ENCODE measurements around the gene PLOD2.

PLOD2 gene

GRCh38 chr3:146166415-146166821 lies 5.4 kb upstream of the PLOD2 start:
- DNase-seq (ENCODE audit: low spot score), result peak; percentile 43

- DNase-seq (ENCODE audit: low spot score), result no peak
These were observed 4.9 kb upstream of the PLOD2 start for GRCh38 chr3:146165877-146166276.

- DNase-seq (ENCODE audit: low spot score), result peak; percentile 27
These were observed 4.2 kb upstream of the PLOD2 start for GRCh38 chr3:146164971-146165769.

GRCh38 chr3:146164506-146164905 lies 3.5 kb upstream of the PLOD2 start:
- no peak for DNase-seq (ENCODE audit: low spot score)

- DNase-seq (ENCODE audit: low spot score), result no peak
These were observed 3.1 kb upstream of the PLOD2 start for GRCh38 chr3:146164071-146164470.

GRCh38 chr3:146163584-146163983 lies 2.6 kb upstream of the PLOD2 start:
- peak; percentile 65 for DNase-seq (ENCODE audit: low spot score)

GRCh38 chr3:146162561-146162960 lies 1.6 kb upstream of the PLOD2 start:
- DNase-seq (ENCODE audit: low spot score), result no peak

- peak; percentile 31 for DNase-seq (ENCODE audit: low spot score)
These were observed 649 bp upstream of the PLOD2 start for GRCh38 chr3:146161663-146162002.

- peak; percentile 58 for DNase-seq (ENCODE audit: low spot score)
These were observed 542 bp downstream of the PLOD2 start for GRCh38 chr3:146160321-146160963.

- DNase-seq (ENCODE audit: low spot score), result no peak
These were observed 1.2 kb downstream of the PLOD2 start for GRCh38 chr3:146159616-146160320.

GRCh38 chr3:146159037-146159436 lies 1.9 kb downstream of the PLOD2 start:
- no peak for DNase-seq (ENCODE audit: low spot score)

GRCh38 chr3:146157325-146158060 lies 3.5 kb downstream of the PLOD2 start:
- no peak for DNase-seq (ENCODE audit: low spot score)

GRCh38 chr3:146156666-146157314 lies 4.2 kb downstream of the PLOD2 start:
- DNase-seq (ENCODE audit: low spot score), result no peak

- peak; percentile 40 for DNase-seq (ENCODE audit: low spot score)
These were observed 4.9 kb downstream of the PLOD2 start for GRCh38 chr3:146156095-146156494.

GRCh38 chr3:146154995-146155394 lies 6.0 kb downstream of the PLOD2 start:
- DNase-seq (ENCODE audit: low spot score), result no peak

GRCh38 chr3:146154316-146154715 lies 6.7 kb downstream of the PLOD2 start:
- DNase-seq (ENCODE audit: low spot score), result no peak

GRCh38 chr3:146153429-146153828 lies 7.6 kb downstream of the PLOD2 start:
- DNase-seq (ENCODE audit: low spot score), result no peak

GRCh38 chr3:146152834-146153233 lies 8.2 kb downstream of the PLOD2 start:
- DNase-seq (ENCODE audit: low spot score), result no peak

GRCh38 chr3:146148468-146148931 lies 12.5 kb downstream of the PLOD2 start:
- DNase-seq (ENCODE audit: low spot score), result no peak

- DNase-seq (ENCODE audit: low spot score), result no peak
These were observed 15.3 kb downstream of the PLOD2 start for GRCh38 chr3:146145642-146146041.

- no peak for DNase-seq (ENCODE audit: low spot score)
These were observed 18.2 kb downstream of the PLOD2 start for GRCh38 chr3:146142757-146143156.
